ENCODE results near the gene SLC4A5.

DNA sequence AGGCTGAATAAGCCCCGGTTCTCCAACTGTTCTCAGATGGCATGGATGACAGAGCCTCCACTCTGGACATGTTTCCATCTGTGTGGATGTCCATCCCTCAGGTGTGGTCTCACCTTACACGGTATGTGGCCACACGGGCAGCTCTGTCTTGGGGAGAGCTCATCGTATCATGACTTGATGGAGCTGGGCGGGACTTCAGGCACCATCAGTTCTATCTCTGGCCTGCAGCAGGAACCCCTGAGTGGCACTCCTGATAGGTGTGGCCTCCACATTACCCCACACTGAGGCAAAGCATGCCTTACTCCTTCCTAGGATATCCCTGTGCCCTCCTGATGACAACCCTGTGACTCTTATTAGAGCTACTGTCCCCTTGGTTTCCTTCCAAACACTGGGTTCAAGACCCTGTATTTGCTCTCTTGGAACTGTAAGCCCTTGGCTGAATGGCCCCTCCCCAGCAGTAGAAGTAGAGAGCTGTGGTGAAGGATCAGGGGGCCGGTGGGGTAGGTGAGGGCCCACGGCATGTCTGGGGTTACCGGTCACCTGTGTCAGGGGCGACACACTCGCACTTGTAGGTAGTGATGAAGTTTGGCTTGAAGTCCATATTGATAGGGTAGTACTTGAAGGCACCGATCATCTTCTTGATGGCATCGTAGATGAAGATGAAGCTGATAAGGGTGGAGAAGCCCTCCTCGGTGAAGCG is 96.6 kb downstream of the SLC4A5 start:
- TF ChIP-seq POLR2A (IDR thresholded peaks at IDR 0.05) = no peak
- TF ChIP-seq, protein P1, sequence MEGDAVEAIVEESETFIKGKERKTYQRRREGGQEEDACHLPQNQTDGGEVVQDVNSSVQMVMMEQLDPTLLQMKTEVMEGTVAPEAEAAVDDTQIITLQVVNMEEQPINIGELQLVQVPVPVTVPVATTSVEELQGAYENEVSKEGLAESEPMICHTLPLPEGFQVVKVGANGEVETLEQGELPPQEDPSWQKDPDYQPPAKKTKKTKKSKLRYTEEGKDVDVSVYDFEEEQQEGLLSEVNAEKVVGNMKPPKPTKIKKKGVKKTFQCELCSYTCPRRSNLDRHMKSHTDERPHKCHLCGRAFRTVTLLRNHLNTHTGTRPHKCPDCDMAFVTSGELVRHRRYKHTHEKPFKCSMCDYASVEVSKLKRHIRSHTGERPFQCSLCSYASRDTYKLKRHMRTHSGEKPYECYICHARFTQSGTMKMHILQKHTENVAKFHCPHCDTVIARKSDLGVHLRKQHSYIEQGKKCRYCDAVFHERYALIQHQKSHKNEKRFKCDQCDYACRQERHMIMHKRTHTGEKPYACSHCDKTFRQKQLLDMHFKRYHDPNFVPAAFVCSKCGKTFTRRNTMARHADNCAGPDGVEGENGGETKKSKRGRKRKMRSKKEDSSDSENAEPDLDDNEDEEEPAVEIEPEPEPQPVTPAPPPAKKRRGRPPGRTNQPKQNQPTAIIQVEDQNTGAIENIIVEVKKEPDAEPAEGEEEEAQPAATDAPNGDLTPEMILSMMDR (IDR thresholded peaks at IDR 0.05) = no peak

Measured in esophagus squamous epithelium (tissue), 4 donors.